Measurements from ENCODE around the gene UPF1.
"Not testable (repeated sequence)": the region's sequence is repeated elsewhere in the genome, so short reads cannot be mapped to it uniquely, and the experiment has no call there.

The UPF1 gene

GRCh38 chr19:18899624-18900560, 68.1 kb downstream of the UPF1 start:
- Histone ChIP-seq H3K4me1 (ENCODE audit: control insufficient read depth, insufficient read depth, low read length) (peaks cover 7% of the 10 kb centered on the region), H3K9ac (ENCODE audit: low read depth, low read length) (no peak overlapping the region), H3K36me3 (ENCODE audit: insufficient read depth, low read length) (peaks cover 25% of the 10 kb centered on the region), H3K27me3 (ENCODE audit: control insufficient read depth, insufficient read depth, low read length) (peaks cover 3% of the 10 kb centered on the region), H3K9me3 (replicated peaks; ENCODE audit: low read length) (no peaks in the 10 kb centered on the region), H3K4me3 (ENCODE audit: low read length) (no peak overlapping the region), H3K4me2 (ENCODE audit: low read length) (no peak overlapping the region)

- no peak overlapping the region for H3K4me3 ChIP-seq (ENCODE audit: low read length)
- H3K9me3 ChIP-seq (replicated peaks; ENCODE audit: low read length) = no peaks in the 10 kb centered on the region
- H3K36me3 ChIP-seq (ENCODE audit: insufficient read depth, low read length) = peaks cover 31% of the 10 kb centered on the region
- no peak overlapping the region for H3K9ac ChIP-seq (ENCODE audit: low read depth, low read length)
- no peaks in the 10 kb centered on the region for H3K27me3 ChIP-seq (ENCODE audit: control insufficient read depth, insufficient read depth, low read length)
- no peak overlapping the region for H3K4me2 ChIP-seq (ENCODE audit: low read length)
- H3K4me1 ChIP-seq (ENCODE audit: control insufficient read depth, insufficient read depth, low read length) = no peaks in the 10 kb centered on the region
Measured at GRCh38 chr19:18900700-18901481, 69.1 kb downstream of the UPF1 start.

GRCh38 chr19:18901491-18901890, 69.7 kb downstream of the UPF1 start:
- Histone ChIP-seq H3K4me1 (ENCODE audit: control insufficient read depth, insufficient read depth, low read length) (no peaks in the 10 kb centered on the region), H3K4me2 (ENCODE audit: low read length) (no peak overlapping the region), H3K36me3 (ENCODE audit: insufficient read depth, low read length) (peaks cover 31% of the 10 kb centered on the region), H3K9me3 (replicated peaks; ENCODE audit: low read length) (no peaks in the 10 kb centered on the region), H3K27me3 (ENCODE audit: control insufficient read depth, insufficient read depth, low read length) (no peaks in the 10 kb centered on the region), H3K4me3 (ENCODE audit: low read length) (no peak overlapping the region), H3K9ac (ENCODE audit: low read depth, low read length) (no peak overlapping the region)

- H3K4me2 ChIP-seq (ENCODE audit: low read length); H3K4me1 ChIP-seq (ENCODE audit: control insufficient read depth, insufficient read depth, low read length); H3K27me3 ChIP-seq (ENCODE audit: control insufficient read depth, insufficient read depth, low read length); H3K9me3 ChIP-seq (replicated peaks; ENCODE audit: low read length); H3K9ac ChIP-seq (ENCODE audit: low read depth, low read length); H3K4me3 ChIP-seq (ENCODE audit: low read length): not testable (repeated sequence)
- H3K36me3 ChIP-seq (ENCODE audit: insufficient read depth, low read length) = peaks cover 36% of the 10 kb centered on the region
Measured at GRCh38 chr19:18902519-18902918, 70.8 kb downstream of the UPF1 start.

GRCh38 chr19:18903156-18904037, 71.6 kb downstream of the UPF1 start:
- Histone ChIP-seq H3K36me3 (ENCODE audit: insufficient read depth, low read length) (peaks cover 43% of the 10 kb centered on the region), H3K4me1 (ENCODE audit: control insufficient read depth, insufficient read depth, low read length) (no peaks in the 10 kb centered on the region), H3K27me3 (ENCODE audit: control insufficient read depth, insufficient read depth, low read length) (no peaks in the 10 kb centered on the region), H3K4me3 (ENCODE audit: low read length) (no peak overlapping the region), H3K9ac (ENCODE audit: low read depth, low read length) (no peak overlapping the region), H3K4me2 (ENCODE audit: low read length) (no peak overlapping the region), H3K9me3 (replicated peaks; ENCODE audit: low read length) (no peaks in the 10 kb centered on the region)

- Histone ChIP-seq H3K9me3 (replicated peaks; ENCODE audit: low read length) (no peaks in the 10 kb centered on the region), H3K36me3 (ENCODE audit: insufficient read depth, low read length) (peaks cover 43% of the 10 kb centered on the region), H3K4me1 (ENCODE audit: control insufficient read depth, insufficient read depth, low read length) (no peaks in the 10 kb centered on the region), H3K27me3 (ENCODE audit: control insufficient read depth, insufficient read depth, low read length) (no peaks in the 10 kb centered on the region), H3K9ac (ENCODE audit: low read depth, low read length) (no peak overlapping the region), H3K4me2 (ENCODE audit: low read length) (no peak overlapping the region), H3K4me3 (ENCODE audit: low read length) (no peak overlapping the region)
Measured at GRCh38 chr19:18904334-18905057, 72.7 kb downstream of the UPF1 start.

GRCh38 chr19:18905058-18905456, 73.3 kb downstream of the UPF1 start:
- Histone ChIP-seq H3K4me3 (ENCODE audit: low read length) (no peak overlapping the region), H3K4me1 (ENCODE audit: control insufficient read depth, insufficient read depth, low read length) (no peaks in the 10 kb centered on the region), H3K9me3 (replicated peaks; ENCODE audit: low read length) (no peaks in the 10 kb centered on the region), H3K9ac (ENCODE audit: low read depth, low read length) (no peak overlapping the region), H3K4me2 (ENCODE audit: low read length) (no peak overlapping the region), H3K36me3 (ENCODE audit: insufficient read depth, low read length) (peaks cover 44% of the 10 kb centered on the region), H3K27me3 (ENCODE audit: control insufficient read depth, insufficient read depth, low read length) (no peaks in the 10 kb centered on the region)

- no peaks in the 10 kb centered on the region for H3K4me1 ChIP-seq (ENCODE audit: control insufficient read depth, insufficient read depth, low read length)
- H3K9me3 ChIP-seq (replicated peaks; ENCODE audit: low read length) = no peaks in the 10 kb centered on the region
- H3K9ac ChIP-seq (ENCODE audit: low read depth, low read length) = no peak overlapping the region
- H3K27me3 ChIP-seq (ENCODE audit: control insufficient read depth, insufficient read depth, low read length) = no peaks in the 10 kb centered on the region
- no peak overlapping the region for H3K4me3 ChIP-seq (ENCODE audit: low read length)
- H3K36me3 ChIP-seq (ENCODE audit: insufficient read depth, low read length) = peaks cover 44% of the 10 kb centered on the region
- no peak overlapping the region for H3K4me2 ChIP-seq (ENCODE audit: low read length)
Measured at GRCh38 chr19:18905513-18906236, 73.9 kb downstream of the UPF1 start.

GRCh38 chr19:18906605-18907519, 75.1 kb downstream of the UPF1 start:
- Histone ChIP-seq H3K9ac (ENCODE audit: low read depth, low read length) (no peak overlapping the region), H3K36me3 (ENCODE audit: insufficient read depth, low read length) (peaks cover 48% of the 10 kb centered on the region), H3K4me2 (ENCODE audit: low read length) (no peak overlapping the region), H3K9me3 (replicated peaks; ENCODE audit: low read length) (no peaks in the 10 kb centered on the region), H3K4me3 (ENCODE audit: low read length) (no peak overlapping the region), H3K4me1 (ENCODE audit: control insufficient read depth, insufficient read depth, low read length) (no peaks in the 10 kb centered on the region), H3K27me3 (ENCODE audit: control insufficient read depth, insufficient read depth, low read length) (no peaks in the 10 kb centered on the region)
